HepG2 (cell line): Measurements from ENCODE around the gene NAB2. TPM values are rescaled to one million over a fixed set of nuclear protein-coding genes. Genes with fewer than 3 reads are reported as not detected.
A peak's percentile ranks its signal among the peaks of the same experiment; 100 is the strongest.

Source experiments
- ELF3 ChIP-seq: IDR thresholded peaks from 2 replicates; pipeline ENCODE4 v1.6.1; 2016; ENCODE audit warnings: missing genetic modification reagents, missing compliant biosample characterization
- KLF11 ChIP-seq: IDR thresholded peaks from 2 replicates; pipeline ENCODE4 v1.6.1; 2016; ENCODE audit warnings: missing compliant biosample characterization
- KLF12 ChIP-seq: sonication (generic); formaldehyde crosslinking; IDR thresholded peaks from 2 replicates; pipeline ENCODE4 v1.4.0; 2020; ENCODE audit warnings: missing genetic modification reagents, borderline replicate concordance
- KLF9 ChIP-seq: IDR thresholded peaks from 2 replicates; pipeline ENCODE4 v1.6.1; 2016; ENCODE audit warnings: low read depth
- RBAK ChIP-seq: sonication (generic); formaldehyde crosslinking; IDR thresholded peaks from 2 replicates; pipeline ENCODE4 v1.5.1; 2020; ENCODE audit warnings: mild to moderate bottlenecking, missing genetic modification reagents
- RFX1 ChIP-seq: fragments of 450-650 bp; IDR thresholded peaks from 2 replicates; pipeline ENCODE4 v1.6.1; 2017
- SMYD3 ChIP-seq: sonication (generic); formaldehyde crosslinking; IDR thresholded peaks from 2 replicates; pipeline ENCODE4 v1.8.1; 2023; ENCODE audit warnings: mild to moderate bottlenecking, missing genetic modification reagents
- TAF1 ChIP-seq: sonication (generic); formaldehyde crosslinking; IDR thresholded peaks from 2 replicates; pipeline ENCODE4 v1.4.0; 2020; ENCODE audit warnings: missing genetic modification reagents
- ZC3H13 ChIP-seq: sonication (generic); formaldehyde crosslinking; IDR thresholded peaks from 2 replicates; pipeline ENCODE4 v1.8.1; 2023; ENCODE audit warnings: mild to moderate bottlenecking, missing genetic modification reagents, moderate library complexity
- ZFP82 ChIP-seq: sonication (generic); formaldehyde crosslinking; IDR thresholded peaks from 2 replicates; pipeline ENCODE4 v1.5.1; 2020; ENCODE audit warnings: mild to moderate bottlenecking, missing genetic modification reagents, borderline replicate concordance
- ZNF138 ChIP-seq: sonication (generic); formaldehyde crosslinking; IDR thresholded peaks from 2 replicates; pipeline ENCODE4 v1.5.0; 2020; ENCODE audit warnings: mild to moderate bottlenecking, low read depth, missing genetic modification reagents
- ZNF703 ChIP-seq: sonication (generic); formaldehyde crosslinking; IDR thresholded peaks from 2 replicates; pipeline ENCODE4 v1.5.1; 2020; ENCODE audit warnings: missing genetic modification reagents, mild to moderate bottlenecking, moderate library complexity, borderline replicate concordance
- polyA plus RNA-seq, 8 experiments: library from polyadenylated mRNA; depleted of rRNA in 3 of 8; stranded (reverse) in 7 of 8; unstranded in 1 of 8; fragments of >200 nt; fragmentation: Illumina TruSeq in 4 of 8; extraction: Trizol in 4 of 8; gene quantifications; 2 replicates each; pipeline versions ENCODE4 v1.2.1 to v1.2.3, GENCODE V29; 2011 to 2016; ENCODE audit warnings: low read depth in 4 of 8, missing spikeins in 1 of 8, mixed read lengths in 1 of 8; ENCODE audit not compliant: insufficient read depth in 1 of 8
- total RNA-seq, 5 experiments: library from RNA; depleted of rRNA; stranded (reverse); fragments of >200 nt; fragmentation: Illumina TruSeq; extraction: Trizol; gene quantifications; 2 replicates each; pipeline ENCODE4 v1.2.3, GENCODE V29; 2016; ENCODE audit warnings: low read depth in 1 of 5
- TF ChIP-seq, protein P1 (sequence below): sonication (generic); formaldehyde crosslinking; IDR thresholded peaks from 2 replicates; pipeline ENCODE4; 2020; ENCODE audit warnings: missing genetic modification reagents, mild to moderate bottlenecking, borderline replicate concordance
- TF ChIP-seq, protein P2 (sequence below): sonication (generic); formaldehyde crosslinking; IDR thresholded peaks from 2 replicates; pipeline ENCODE4 v1.4.0; 2020; ENCODE audit warnings: missing genetic modification reagents

The NAB2 gene
- total and polyA plus RNA-seq, 2 of the 13 experiments (the other 11 are each of a cell fraction or from before 2014, with no cell fraction given) = 11.7 to 12.9 TPM

DNA sequence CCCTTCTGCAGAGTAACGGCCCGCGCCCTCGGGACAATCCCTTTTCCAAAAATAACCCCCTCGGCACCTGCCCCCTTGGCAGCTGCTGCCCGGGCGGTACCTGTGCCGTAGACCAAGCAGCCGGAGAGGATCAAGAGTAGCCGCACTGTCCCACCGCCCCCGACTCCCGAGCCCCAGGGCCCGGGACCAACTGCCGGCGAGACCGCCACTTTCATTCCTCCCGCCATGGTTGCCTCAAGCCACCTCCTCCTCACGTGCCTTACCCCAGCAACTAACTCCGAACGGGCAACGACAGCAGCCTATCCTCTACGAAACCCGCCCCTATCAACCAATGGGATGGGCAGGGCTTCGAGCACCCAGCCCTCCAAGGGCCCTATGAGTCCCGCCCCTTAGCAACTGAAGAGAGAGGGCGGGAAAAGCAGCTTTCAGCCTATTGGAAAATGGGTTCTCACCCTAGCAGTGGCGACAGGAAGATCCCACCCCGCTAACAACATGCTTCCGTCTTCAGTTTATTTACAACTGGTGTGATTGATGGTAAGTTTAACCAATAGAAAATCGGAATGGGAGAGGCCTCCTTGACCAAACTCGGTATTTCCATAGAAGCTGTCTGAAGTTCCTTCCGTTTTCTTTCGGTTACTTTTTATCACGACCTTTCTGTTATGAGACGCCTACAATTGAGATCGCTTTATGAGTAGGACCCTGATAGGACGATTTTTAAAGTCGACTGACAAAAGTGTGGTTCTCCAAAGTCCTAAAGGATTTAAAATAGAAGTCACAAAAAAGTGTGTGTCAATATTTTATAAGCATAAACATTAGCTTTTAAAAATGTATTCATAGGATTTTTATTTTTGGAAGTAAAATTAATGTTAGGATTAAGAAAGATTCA lies 10.2 kb upstream of the NAB2 start, which contains the start of gene NEMP1 (continued):
- no peak for TF ChIP-seq KLF12 (CRISPR knock-in tag)
- no peak for TF ChIP-seq ZFP82
- TF ChIP-seq, protein P1, sequence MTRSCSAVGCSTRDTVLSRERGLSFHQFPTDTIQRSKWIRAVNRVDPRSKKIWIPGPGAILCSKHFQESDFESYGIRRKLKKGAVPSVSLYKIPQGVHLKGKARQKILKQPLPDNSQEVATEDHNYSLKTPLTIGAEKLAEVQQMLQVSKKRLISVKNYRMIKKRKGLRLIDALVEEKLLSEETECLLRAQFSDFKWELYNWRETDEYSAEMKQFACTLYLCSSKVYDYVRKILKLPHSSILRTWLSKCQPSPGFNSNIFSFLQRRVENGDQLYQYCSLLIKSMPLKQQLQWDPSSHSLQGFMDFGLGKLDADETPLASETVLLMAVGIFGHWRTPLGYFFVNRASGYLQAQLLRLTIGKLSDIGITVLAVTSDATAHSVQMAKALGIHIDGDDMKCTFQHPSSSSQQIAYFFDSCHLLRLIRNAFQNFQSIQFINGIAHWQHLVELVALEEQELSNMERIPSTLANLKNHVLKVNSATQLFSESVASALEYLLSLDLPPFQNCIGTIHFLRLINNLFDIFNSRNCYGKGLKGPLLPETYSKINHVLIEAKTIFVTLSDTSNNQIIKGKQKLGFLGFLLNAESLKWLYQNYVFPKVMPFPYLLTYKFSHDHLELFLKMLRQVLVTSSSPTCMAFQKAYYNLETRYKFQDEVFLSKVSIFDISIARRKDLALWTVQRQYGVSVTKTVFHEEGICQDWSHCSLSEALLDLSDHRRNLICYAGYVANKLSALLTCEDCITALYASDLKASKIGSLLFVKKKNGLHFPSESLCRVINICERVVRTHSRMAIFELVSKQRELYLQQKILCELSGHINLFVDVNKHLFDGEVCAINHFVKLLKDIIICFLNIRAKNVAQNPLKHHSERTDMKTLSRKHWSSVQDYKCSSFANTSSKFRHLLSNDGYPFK = no peak
- TF ChIP-seq ZC3H13 (CRISPR knock-in tag) = peak; percentile 32; the same call in 1 of the 2 replicates
- TF ChIP-seq KLF9 (CRISPR knock-in tag) = no peak
- TF ChIP-seq ELF3 (CRISPR knock-in tag) = no peak; the same call in 1 of the 2 replicates
- peak; percentile 92 for TF ChIP-seq RFX1
- peak; percentile 78; the same call in 1 of the 2 replicates for TF ChIP-seq SMYD3
- no peak; the same call in 1 of the 2 replicates for TF ChIP-seq KLF11
- TF ChIP-seq, protein P2, sequence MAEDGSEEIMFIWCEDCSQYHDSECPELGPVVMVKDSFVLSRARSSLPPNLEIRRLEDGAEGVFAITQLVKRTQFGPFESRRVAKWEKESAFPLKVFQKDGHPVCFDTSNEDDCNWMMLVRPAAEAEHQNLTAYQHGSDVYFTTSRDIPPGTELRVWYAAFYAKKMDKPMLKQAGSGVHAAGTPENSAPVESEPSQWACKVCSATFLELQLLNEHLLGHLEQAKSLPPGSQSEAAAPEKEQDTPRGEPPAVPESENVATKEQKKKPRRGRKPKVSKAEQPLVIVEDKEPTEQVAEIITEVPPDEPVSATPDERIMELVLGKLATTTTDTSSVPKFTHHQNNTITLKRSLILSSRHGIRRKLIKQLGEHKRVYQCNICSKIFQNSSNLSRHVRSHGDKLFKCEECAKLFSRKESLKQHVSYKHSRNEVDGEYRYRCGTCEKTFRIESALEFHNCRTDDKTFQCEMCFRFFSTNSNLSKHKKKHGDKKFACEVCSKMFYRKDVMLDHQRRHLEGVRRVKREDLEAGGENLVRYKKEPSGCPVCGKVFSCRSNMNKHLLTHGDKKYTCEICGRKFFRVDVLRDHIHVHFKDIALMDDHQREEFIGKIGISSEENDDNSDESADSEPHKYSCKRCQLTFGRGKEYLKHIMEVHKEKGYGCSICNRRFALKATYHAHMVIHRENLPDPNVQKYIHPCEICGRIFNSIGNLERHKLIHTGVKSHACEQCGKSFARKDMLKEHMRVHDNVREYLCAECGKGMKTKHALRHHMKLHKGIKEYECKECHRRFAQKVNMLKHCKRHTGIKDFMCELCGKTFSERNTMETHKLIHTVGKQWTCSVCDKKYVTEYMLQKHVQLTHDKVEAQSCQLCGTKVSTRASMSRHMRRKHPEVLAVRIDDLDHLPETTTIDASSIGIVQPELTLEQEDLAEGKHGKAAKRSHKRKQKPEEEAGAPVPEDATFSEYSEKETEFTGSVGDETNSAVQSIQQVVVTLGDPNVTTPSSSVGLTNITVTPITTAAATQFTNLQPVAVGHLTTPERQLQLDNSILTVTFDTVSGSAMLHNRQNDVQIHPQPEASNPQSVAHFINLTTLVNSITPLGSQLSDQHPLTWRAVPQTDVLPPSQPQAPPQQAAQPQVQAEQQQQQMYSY (CRISPR knock-in tag) = no peak
- TF ChIP-seq TAF1 = peak; percentile 48; the same call in 1 of the 2 replicates
- no peak for TF ChIP-seq RBAK (CRISPR knock-in tag)
- TF ChIP-seq ZNF703 (CRISPR knock-in tag) = no peak
- no peak for TF ChIP-seq ZNF138 (CRISPR knock-in tag)
